ENCODE data around the gene IL1RL2. TPM values are rescaled to one million over a fixed set of nuclear protein-coding genes. Genes with fewer than 3 reads are reported as not detected.

Gene IL1RL2
- total RNA-seq, 1 experiment from 2014 or later: not detected

- no peak for TF ChIP-seq ETV6 (CRISPR knock-in tag; IDR thresholded peaks at IDR 0.05)
- no peak for TF ChIP-seq FOXJ3 (CRISPR knock-in tag; IDR thresholded peaks at IDR 0.05; ENCODE audit: borderline replicate concordance)
- no peak for TF ChIP-seq CDX4 (CRISPR knock-in tag; IDR thresholded peaks at IDR 0.05; ENCODE audit: borderline replicate concordance)
- TF ChIP-seq, protein P1, sequence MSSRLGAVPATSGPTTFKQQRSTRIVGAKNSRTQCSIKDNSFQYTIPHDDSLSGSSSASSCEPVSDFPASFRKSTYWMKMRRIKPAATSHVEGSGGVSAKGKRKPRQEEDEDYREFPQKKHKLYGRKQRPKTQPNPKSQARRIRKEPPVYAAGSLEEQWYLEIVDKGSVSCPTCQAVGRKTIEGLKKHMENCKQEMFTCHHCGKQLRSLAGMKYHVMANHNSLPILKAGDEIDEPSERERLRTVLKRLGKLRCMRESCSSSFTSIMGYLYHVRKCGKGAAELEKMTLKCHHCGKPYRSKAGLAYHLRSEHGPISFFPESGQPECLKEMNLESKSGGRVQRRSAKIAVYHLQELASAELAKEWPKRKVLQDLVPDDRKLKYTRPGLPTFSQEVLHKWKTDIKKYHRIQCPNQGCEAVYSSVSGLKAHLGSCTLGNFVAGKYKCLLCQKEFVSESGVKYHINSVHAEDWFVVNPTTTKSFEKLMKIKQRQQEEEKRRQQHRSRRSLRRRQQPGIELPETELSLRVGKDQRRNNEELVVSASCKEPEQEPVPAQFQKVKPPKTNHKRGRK (CRISPR knock-in tag; IDR thresholded peaks at IDR 0.05; ENCODE audit: borderline replicate concordance): no peak
- TF ChIP-seq, protein P2, sequence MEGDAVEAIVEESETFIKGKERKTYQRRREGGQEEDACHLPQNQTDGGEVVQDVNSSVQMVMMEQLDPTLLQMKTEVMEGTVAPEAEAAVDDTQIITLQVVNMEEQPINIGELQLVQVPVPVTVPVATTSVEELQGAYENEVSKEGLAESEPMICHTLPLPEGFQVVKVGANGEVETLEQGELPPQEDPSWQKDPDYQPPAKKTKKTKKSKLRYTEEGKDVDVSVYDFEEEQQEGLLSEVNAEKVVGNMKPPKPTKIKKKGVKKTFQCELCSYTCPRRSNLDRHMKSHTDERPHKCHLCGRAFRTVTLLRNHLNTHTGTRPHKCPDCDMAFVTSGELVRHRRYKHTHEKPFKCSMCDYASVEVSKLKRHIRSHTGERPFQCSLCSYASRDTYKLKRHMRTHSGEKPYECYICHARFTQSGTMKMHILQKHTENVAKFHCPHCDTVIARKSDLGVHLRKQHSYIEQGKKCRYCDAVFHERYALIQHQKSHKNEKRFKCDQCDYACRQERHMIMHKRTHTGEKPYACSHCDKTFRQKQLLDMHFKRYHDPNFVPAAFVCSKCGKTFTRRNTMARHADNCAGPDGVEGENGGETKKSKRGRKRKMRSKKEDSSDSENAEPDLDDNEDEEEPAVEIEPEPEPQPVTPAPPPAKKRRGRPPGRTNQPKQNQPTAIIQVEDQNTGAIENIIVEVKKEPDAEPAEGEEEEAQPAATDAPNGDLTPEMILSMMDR (IDR thresholded peaks at IDR 0.05): peak; percentile 94
- no peak for TF ChIP-seq KAT7 (CRISPR knock-in tag; IDR thresholded peaks at IDR 0.05; ENCODE audit: borderline replicate concordance)
- TF ChIP-seq SOX15 (CRISPR knock-in tag; IDR thresholded peaks at IDR 0.05): no peak
- peak; percentile 50; the same call in 1 of the 2 replicates for TF ChIP-seq ZNF423 (CRISPR knock-in tag; IDR thresholded peaks at IDR 0.05)
- no peak for TF ChIP-seq FOXP1 (CRISPR knock-in tag; IDR thresholded peaks at IDR 0.05; ENCODE audit: borderline replicate concordance)
Observed at GRCh38 chr2:102240640-102241370, 54.0 kb downstream of the IL1RL2 start (continued).

- ATAC-seq: no peak
- no peak for DNase-seq (ENCODE audit: low spot score)
- H3K27me3 Mint-ChIP-seq (ENCODE audit: low read depth): no peaks in the 10 kb centered on the region
- peaks cover 5% of the 10 kb centered on the region for H3K9me3 Mint-ChIP-seq
- H3K27ac Mint-ChIP-seq: no peak overlapping the region
- POLR2A ChIA-PET: no interaction called here
- H3K36me3 Mint-ChIP-seq: no peaks in the 10 kb centered on the region
- H3K4me3 Mint-ChIP-seq: no peak overlapping the region
- H3K4me1 Mint-ChIP-seq: peaks cover 20% of the 10 kb centered on the region
- TF ChIP-seq RELA (CRISPR knock-in tag; IDR thresholded peaks at IDR 0.05; ENCODE audit: borderline replicate concordance) (no peak), ZBTB21 (CRISPR knock-in tag; IDR thresholded peaks at IDR 0.05; ENCODE audit: borderline replicate concordance) (no peak)
- CTCF ChIA-PET: interaction anchor here (1.0 to 2.6 kb wide), 12 partner anchors 14 to 372 kb away, joined by 3 to 55 read pairs (median 10); partner anchors contain the start of gene IL18R1
Observed at GRCh38 chr2:102241616-102242305, 54.9 kb downstream of the IL1RL2 start.

- CTCF ChIA-PET: interaction anchor here (1.0 to 1.5 kb wide), 2 partner anchors 203 to 225 kb away, joined by 3 read pairs; no protein-coding TSS in a partner anchor
- no peak overlapping the region for H3K27ac Mint-ChIP-seq
- ATAC-seq: peak; percentile 38
Observed at GRCh38 chr2:102245266-102246151, 58.7 kb downstream of the IL1RL2 start.

More at GRCh38 chr2:102245266-102246151, 58.7 kb downstream of the IL1RL2 start:
- H3K9me3 Mint-ChIP-seq: no peaks in the 10 kb centered on the region
- POLR2A ChIA-PET: no interaction called here
- H3K4me3 Mint-ChIP-seq: no peak overlapping the region
- peaks cover 13% of the 10 kb centered on the region for H3K4me1 Mint-ChIP-seq
- no peak for DNase-seq (ENCODE audit: low spot score)
- TF ChIP-seq, protein P3, sequence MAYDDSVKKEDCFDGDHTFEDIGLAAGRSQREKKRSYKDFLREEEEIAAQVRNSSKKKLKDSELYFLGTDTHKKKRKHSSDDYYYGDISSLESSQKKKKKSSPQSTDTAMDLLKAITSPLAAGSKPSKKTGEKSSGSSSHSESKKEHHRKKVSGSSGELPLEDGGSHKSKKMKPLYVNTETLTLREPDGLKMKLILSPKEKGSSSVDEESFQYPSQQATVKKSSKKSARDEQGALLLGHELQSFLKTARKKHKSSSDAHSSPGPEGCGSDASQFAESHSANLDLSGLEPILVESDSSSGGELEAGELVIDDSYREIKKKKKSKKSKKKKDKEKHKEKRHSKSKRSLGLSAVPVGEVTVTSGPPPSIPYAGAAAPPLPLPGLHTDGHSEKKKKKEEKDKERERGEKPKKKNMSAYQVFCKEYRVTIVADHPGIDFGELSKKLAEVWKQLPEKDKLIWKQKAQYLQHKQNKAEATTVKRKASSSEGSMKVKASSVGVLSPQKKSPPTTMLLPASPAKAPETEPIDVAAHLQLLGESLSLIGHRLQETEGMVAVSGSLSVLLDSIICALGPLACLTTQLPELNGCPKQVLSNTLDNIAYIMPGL (CRISPR knock-in tag; IDR thresholded peaks at IDR 0.05): no peak
- TF ChIP-seq SOX15 (CRISPR knock-in tag; IDR thresholded peaks at IDR 0.05) (no peak), MYBL2 (CRISPR knock-in tag; IDR thresholded peaks at IDR 0.05) (no peak), MAX (CRISPR knock-in tag; IDR thresholded peaks at IDR 0.05) (no peak), NR3C1 (CRISPR knock-in tag; conservative IDR thresholded peaks at IDR 0.05; ENCODE audit: low read depth) (no peak), NFYB (CRISPR knock-in tag; conservative IDR thresholded peaks at IDR 0.05; ENCODE audit: low read depth) (no peak), USF1 (CRISPR knock-in tag; IDR thresholded peaks at IDR 0.05) (no peak), GTF2I (CRISPR knock-in tag; conservative IDR thresholded peaks at IDR 0.05) (no peak), ZNF396 (CRISPR knock-in tag; IDR thresholded peaks at IDR 0.05; ENCODE audit: borderline replicate concordance) (no peak)
- TF ChIP-seq, protein P4, sequence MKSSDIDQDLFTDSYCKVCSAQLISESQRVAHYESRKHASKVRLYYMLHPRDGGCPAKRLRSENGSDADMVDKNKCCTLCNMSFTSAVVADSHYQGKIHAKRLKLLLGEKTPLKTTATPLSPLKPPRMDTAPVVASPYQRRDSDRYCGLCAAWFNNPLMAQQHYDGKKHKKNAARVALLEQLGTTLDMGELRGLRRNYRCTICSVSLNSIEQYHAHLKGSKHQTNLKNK (CRISPR knock-in tag; IDR thresholded peaks at IDR 0.05): no peak
- no peaks in the 10 kb centered on the region for H3K36me3 Mint-ChIP-seq
- peaks cover 21% of the 10 kb centered on the region for H3K27me3 Mint-ChIP-seq (ENCODE audit: low read depth)
